HG02798 (cell line): Measurements from ENCODE around the gene A1BG.
A peak's percentile ranks its signal among the peaks of the same experiment; 100 is the strongest.
"Not testable (repeated sequence)": the region's sequence is repeated elsewhere in the genome, so short reads cannot be mapped to it uniquely, and the experiment has no call there.

Source experiments
- ATAC-seq: cut with Tn5 transposase; IDR thresholded peaks from one replicate; pipeline ENCODE4 v1.9.1; 2021; ENCODE audit warnings: mild to moderate bottlenecking; ENCODE audit not compliant: unreplicated experiment, poor library complexity

A1BG gene

GRCh38 chr19:58338825-58339558, 14.3 kb downstream of the A1BG start:
- no peak for ATAC-seq

- no peak for ATAC-seq
Measured at GRCh38 chr19:58338336-58338735, 15.0 kb downstream of the A1BG start.

DNA sequence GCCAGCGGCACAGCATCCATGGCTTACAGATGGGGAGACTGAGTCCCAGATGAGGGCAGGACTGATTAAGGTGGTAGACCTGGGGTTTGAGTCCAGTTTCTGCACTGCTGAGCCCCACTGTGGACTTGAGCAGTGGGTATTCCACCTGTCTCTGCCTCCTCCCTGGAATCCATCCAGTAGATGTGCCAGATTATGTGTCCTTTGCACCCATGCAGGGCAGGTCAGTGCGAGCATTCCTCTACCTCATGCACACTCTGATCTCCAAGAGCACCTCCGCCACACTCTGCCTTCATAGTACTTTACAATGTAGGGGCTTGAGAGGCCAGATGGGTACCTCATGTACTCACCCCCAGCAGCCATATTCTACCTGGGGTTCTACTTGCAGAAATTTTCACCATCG, 16.5 kb downstream of the A1BG start:
- ATAC-seq, result no peak

GRCh38 chr19:58336216-58336615, 17.1 kb downstream of the A1BG start:
- no peak for ATAC-seq

GRCh38 chr19:58335630-58336029, 17.7 kb downstream of the A1BG start:
- ATAC-seq, result no peak

DNA sequence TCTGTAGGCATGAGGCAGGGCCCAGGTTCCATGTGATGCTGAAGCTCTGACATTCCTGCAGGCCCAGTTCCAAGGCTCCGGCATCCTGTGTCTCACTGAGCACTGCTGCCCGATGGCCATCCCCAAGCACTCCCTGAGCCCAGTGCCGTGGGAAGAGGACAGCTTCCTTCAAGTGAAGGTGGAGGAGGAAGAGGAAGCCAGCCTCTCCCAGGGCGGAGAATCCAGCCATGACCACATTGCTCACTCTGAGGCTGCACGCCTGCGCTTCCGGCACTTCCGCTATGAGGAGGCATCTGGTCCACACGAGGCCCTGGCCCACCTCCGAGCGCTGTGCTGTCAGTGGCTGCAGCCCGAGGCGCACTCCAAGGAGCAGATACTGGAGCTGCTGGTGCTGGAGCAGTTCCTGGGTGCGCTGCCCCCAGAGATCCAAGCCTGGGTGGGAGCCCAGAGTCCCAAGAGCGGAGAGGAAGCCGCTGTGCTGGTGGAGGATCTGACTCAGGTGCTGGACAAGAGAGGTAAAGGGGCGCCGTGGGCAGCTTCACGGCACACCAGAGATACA, 18.5 kb downstream of the A1BG start:
- ATAC-seq, result no peak

DNA sequence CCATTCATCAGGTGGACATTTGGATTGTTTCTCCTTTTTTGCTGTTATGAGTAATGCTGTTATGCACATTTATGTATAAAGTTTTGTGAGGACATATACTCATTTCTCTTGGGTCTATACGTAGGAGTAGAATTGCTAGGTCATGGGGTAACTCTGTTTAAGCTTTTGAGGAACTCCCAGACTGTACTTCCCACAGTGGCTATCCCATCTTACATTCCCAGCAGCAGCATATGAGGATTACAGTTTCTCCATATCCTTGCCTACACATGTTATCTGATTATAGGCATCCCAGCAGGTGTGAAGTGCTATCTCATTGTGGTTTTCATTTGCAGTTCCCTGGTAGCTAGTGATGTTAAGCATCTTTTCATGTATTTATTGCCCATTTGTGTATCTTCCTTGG, 20.6 kb downstream of the A1BG start:
- no peak for ATAC-seq

DNA sequence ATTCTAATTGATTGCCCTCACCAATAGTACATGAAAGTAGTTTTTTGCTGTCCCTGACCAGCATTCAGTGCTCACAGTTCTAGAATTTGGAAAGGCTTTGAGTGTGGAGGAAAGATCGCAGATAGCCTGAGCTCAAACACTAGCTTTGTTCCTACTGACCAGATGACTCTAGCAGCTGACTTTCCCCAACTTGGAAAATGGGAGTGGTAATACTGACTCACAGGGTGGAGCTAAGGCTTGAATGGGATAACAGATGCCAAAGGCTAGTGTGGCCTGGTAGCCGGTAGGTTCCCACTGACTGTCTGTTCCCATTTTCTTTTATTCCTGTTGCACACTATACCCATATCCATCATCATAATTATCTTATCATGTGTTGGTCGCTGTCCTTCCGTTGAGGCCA, 22.8 kb downstream of the A1BG start:
- no peak for ATAC-seq

DNA sequence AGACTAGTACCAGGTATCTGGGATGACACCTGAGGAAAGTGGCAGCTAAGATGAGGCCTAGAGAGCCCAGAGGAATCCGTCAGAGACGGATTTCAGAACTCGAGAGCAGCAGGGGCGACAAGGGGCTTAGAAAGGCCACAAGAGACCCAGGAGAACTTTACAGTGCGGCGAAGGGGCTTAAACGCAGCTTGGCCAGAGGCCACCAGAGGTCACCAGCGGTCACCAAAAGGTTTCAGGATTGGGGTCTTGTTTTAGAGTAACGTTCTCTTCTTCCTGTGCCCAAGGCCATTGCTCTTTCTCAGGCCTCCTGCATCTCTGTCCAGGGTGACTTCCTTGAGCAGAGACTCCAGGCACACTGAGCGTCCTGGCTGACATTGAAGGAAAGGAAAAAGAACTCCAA, 24.3 kb downstream of the A1BG start:
- ATAC-seq, result no peak

- ATAC-seq, result peak; percentile 92
Measured at GRCh38 chr19:58326914-58327726, 26.2 kb downstream of the A1BG start, which contains the start of gene ZSCAN22. ZSCAN22 (plus strand) TSS chr19:58326994; CDS start chr19:58334803, 7,809 bp downstream.

GRCh38 chr19:58326501-58326913, 26.8 kb downstream of the A1BG start:
- ATAC-seq, result no peak

DNA sequence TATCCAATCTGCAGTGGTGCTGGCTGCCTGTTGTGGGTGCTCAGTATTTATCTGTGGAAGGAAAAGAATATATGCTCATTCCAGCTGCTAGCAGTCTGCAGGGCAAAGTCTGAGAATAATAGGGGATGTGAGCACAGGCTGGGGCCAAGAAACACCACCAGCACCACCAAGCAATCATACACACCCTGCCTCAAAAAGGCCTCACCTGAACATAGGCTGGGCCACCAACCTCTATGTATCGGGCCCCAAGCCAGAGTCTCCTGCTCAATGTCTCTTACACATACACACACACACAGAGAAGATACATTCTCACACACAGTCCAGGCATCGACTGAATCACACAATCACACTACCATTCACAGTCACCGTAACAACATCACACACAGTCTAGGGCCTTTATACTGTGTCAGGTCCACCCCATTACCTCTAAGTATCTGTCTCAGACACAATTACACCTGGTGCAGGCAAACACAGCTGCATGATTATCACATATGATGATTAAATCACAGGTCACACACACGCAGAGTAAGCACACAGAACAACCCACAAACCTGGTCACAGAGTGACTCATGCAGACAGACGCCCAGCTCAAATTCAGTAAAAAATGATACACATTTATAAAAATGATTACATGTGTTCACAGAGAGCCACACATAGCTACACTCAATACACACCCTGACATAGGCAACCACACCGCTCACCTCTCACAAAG, 27.8 kb downstream of the A1BG start:
- no peak for ATAC-seq

DNA sequence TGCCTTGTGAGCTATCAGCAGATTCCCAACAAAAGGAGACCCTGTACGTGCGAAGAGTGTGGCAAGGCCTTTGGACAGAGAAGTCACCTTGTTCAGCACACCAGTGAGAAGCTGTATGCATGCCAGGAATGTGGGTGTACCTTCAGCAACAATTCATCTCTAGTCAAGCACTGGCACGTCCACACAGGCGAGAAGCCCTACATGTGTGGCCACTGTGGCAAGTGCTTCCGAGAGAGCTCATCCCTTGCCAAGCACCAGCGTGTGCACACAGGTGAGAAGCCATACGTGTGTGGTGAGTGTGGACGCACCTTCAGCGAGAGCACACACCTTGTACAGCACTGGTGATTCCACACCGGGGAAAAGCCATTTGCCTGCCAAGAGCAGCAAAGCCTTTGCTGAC, 34.1 kb downstream of the A1BG start:
- no peak for ATAC-seq

DNA sequence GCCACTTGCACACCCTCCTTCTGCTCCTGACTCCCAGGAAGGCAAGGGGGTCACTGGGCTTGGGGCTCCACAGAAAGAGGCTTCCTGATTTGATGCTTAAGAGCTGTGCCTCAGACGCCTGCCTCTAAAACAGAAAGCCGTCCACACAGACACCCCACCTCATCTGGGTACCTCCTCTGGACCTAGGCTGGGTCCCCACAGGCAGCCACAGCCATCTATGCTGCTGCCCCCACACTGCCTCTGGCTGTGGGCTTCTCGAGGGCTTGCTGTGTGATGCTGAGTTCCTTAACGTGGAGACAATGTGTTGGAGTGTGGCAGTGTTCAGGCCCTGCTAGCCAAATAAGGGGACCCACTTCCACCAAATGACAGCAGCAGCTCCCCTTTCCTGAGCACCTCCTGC, 35.0 kb downstream of the A1BG start:
- no peak for ATAC-seq

DNA sequence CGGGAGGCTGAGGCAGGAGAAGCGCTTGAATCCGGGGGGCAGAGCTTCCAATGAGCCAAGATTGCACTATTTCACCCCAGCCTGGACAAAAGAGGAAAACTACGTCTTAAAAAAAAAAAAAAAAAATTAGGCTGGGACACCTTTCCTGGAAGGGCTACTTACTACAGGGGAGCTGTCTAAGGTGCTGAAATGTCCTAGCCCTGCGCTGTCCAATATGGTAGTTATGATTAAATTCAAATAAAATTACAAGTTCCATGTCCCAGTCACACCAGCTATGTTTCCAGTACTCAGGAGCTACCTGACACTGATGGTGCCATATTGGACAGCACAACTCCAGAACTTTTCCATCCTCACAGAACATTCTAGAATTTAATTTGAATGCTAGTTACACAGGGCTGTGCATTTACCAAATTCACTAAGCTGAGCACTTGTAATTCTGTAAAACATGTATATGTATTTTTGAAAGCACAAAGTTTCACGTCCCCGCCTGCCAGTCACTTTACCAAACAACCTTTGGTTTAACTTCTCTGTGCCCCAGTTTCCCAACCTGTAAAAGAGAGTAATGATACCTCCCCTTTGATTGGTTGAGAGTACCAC, 35.7 kb downstream of the A1BG start:
- no peak for ATAC-seq

DNA sequence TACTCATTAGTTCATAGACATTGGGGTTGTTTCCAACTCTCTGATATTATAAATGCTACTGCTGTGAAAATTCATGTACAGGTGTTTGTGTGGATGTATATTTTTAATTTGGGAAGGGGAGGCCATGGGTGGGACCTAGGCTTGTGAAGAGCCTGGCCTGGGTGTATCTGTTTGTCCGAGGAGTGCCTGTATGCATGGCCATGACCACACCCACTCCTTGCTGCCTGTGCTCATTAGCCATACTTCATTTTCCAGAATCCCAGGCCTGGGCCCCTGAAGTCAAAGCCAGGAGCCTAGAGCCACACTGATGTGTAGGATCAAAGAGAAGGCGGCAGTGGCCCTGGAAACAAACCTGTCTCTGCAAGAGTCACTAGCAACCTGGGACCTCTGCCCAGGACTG, 37.7 kb downstream of the A1BG start:
- no peak for ATAC-seq

DNA sequence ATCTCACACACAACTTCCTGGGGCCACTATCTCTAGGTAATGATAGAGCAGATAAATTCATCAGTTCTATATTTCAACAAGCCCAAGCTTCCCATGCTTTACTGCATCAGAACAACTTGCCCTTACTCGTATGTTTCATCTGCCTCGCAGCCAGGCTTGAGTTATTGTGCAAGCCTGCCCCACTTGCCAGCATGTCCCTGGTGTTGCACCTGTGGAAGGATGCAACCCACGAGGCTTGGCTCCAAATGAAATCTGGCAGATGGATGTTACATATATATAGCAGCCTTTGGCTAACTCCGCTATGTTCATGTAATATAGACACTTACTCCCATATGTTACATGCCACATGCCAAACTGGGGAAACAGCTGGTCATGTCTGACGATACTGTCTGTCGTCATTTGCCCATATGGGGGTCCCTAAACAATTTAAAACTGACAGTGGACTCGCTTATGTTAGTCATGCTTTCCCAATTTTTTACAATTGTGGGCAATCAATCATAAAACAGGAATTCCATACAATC, 41.9 kb downstream of the A1BG start:
- no peak for ATAC-seq

DNA sequence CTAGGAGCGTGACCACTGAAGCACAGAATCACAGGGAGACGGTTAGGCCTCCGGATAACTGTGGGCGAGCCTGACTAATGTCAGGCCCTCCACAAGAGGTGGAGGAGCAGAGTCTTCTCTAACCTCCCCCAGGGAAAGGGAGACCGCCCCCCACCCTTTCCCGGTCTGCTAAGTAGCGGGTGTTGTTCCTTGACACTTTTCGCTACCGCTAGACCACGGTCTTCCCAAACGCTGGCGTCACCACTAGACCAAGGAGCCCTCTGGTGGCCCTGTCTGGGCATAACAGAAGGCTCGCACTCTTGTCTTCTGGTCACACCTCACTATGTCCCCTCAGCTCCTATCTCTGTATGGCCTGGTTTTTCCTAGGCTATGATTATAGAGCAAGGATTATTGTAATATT, 42.6 kb downstream of the A1BG start:
- not testable (repeated sequence) for ATAC-seq

DNA sequence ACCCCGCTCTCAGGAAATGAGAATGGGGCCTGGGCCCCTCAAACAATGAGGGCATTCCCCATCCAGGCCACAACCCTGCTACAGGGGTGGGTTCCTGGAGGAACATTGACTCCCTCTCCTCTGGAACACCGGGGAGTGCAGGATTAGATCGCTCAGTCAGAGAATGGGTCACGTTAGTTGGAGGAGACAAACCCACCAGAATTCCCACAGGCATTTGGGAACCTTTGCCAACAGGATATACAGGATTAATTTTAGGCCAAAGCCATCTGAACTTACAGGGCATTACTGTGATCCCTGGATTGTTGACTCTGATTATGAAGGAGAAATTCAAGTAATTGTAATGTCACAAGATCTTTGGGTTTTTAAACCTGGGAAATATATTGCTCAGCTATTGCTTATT, 45.6 kb downstream of the A1BG start:
- no peak for ATAC-seq

DNA sequence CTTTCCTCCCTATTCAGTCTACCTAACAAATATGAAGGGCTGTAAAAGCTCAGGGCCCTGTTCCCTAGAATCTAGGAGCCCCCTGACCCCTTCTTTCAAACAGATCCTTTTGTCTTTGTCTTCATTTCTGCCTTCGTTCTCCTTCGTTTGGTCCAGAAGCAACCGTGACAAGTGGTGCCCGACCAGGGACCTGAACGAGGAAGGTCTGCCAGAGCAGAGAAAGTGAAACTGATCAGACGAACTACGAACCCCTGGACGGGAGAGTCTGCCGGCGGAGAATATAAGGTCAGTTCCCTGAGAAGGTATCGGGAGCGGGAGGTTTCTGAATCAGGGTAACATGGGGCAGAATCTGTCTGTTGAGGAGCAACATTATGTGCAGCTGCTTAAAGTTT, 47.4 kb downstream of the A1BG start:
- no peak for ATAC-seq
